PFSK-1 (cell line): ENCODE results near the gene DGAT2.

Experiments used
- FOXP2 ChIP-seq: optimal IDR thresholded peaks from 2 replicates; pipeline ENCODE3; 2011; ENCODE audit warnings: borderline replicate concordance, control low read depth, inconsistent platforms; ENCODE audit not compliant: insufficient read depth; ENCODE audit errors: extremely low read length, extremely low read depth
- POLR2AphosphoS5 ChIP-seq: IDR thresholded peaks from 2 replicates; pipeline ENCODE4 v1.6.1; 2012; ENCODE audit warnings: low read depth, mild to moderate bottlenecking, control low read depth, low read length, moderate library complexity
- SIN3A ChIP-seq: IDR thresholded peaks from 2 replicates; pipeline ENCODE4 v1.6.1; 2012; ENCODE audit warnings: mild to moderate bottlenecking, low read length, moderate library complexity, borderline replicate concordance; ENCODE audit not compliant: insufficient read depth
- TAF1 ChIP-seq: IDR thresholded peaks from 2 replicates; pipeline ENCODE4 v1.6.1; 2012; ENCODE audit warnings: low read length, control low read depth, borderline replicate concordance; ENCODE audit not compliant: insufficient read depth
- TF ChIP-seq, protein P1 (sequence below), 2 experiments: IDR thresholded peaks; 2 replicates each; pipeline versions ENCODE4 v1.6.1 to v1.8.0; 2011 to 2012; ENCODE audit warnings: low read depth in 2 of 2, low read length in 2 of 2, control low read depth in 1 of 2, inconsistent platforms in 1 of 2, mild to moderate bottlenecking in 1 of 2, moderate library complexity in 1 of 2; ENCODE audit not compliant: insufficient read depth in 1 of 2

Gene DGAT2

DNA sequence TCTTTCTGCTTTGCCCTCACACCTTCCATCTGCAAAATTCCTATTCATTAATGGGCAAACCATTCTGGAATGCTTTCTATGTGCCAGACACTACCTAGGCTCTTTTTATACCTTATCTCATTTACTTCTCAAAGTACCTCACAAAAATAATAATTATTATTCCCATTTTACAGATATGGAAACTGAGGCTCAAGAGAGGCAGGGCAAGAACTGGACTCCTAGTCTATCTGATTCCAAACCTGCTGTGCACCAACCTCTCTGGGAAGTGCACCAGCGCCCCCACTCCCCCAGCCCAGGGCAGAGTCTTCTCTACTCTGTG is 826 bp upstream of the DGAT2 start:
- TF ChIP-seq FOXP2 (no peak), POLR2AphosphoS5 (no peak), SIN3A (no peak), TAF1 (no peak)
- TF ChIP-seq, protein P1, sequence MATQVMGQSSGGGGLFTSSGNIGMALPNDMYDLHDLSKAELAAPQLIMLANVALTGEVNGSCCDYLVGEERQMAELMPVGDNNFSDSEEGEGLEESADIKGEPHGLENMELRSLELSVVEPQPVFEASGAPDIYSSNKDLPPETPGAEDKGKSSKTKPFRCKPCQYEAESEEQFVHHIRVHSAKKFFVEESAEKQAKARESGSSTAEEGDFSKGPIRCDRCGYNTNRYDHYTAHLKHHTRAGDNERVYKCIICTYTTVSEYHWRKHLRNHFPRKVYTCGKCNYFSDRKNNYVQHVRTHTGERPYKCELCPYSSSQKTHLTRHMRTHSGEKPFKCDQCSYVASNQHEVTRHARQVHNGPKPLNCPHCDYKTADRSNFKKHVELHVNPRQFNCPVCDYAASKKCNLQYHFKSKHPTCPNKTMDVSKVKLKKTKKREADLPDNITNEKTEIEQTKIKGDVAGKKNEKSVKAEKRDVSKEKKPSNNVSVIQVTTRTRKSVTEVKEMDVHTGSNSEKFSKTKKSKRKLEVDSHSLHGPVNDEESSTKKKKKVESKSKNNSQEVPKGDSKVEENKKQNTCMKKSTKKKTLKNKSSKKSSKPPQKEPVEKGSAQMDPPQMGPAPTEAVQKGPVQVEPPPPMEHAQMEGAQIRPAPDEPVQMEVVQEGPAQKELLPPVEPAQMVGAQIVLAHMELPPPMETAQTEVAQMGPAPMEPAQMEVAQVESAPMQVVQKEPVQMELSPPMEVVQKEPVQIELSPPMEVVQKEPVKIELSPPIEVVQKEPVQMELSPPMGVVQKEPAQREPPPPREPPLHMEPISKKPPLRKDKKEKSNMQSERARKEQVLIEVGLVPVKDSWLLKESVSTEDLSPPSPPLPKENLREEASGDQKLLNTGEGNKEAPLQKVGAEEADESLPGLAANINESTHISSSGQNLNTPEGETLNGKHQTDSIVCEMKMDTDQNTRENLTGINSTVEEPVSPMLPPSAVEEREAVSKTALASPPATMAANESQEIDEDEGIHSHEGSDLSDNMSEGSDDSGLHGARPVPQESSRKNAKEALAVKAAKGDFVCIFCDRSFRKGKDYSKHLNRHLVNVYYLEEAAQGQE (IDR thresholded peaks at IDR 0.05; ENCODE audit: insufficient read depth in 1 of 2, low read depth in 2 of 2, low read length in 2 of 2) = no peak

- TF ChIP-seq TAF1 = no peak
- TF ChIP-seq, protein P1 (IDR thresholded peaks at IDR 0.05; ENCODE audit: insufficient read depth in 1 of 2, low read depth in 2 of 2, low read length in 2 of 2) = no peak
- TF ChIP-seq FOXP2 = no peak
- no peak for TF ChIP-seq SIN3A
These were observed 562 bp downstream of the DGAT2 start for GRCh38 chr11:75768909-75769771.

GRCh38 chr11:75770102-75770501 is 1.5 kb downstream of the DGAT2 start:
- TF ChIP-seq POLR2AphosphoS5 (no peak), SIN3A (no peak), FOXP2 (no peak), TAF1 (no peak)
- TF ChIP-seq, protein P1 (IDR thresholded peaks at IDR 0.05; ENCODE audit: insufficient read depth in 1 of 2, low read depth in 2 of 2, low read length in 2 of 2) = no peak

- TF ChIP-seq TAF1 (no peak), POLR2AphosphoS5 (no peak)
- TF ChIP-seq, protein P1 (IDR thresholded peaks at IDR 0.05; ENCODE audit: insufficient read depth in 1 of 2, low read depth in 2 of 2, low read length in 2 of 2) = no peak
These were observed 3.2 kb downstream of the DGAT2 start for GRCh38 chr11:75771646-75772410.
